Testis (tissue), 3 donors: ENCODE measurements around the gene CPA3. TPM values are rescaled to one million over a fixed set of nuclear protein-coding genes. Genes with fewer than 3 reads are reported as not detected.

Experiments
- DNase-seq: peaks from one replicate; pipeline ENCODE4 v3.0.0-alpha.2; 2019
- H3K27ac ChIP-seq, 2 donors: fragments of 200-600 bp; sonication (generic); one replicate each; pipeline ENCODE4 v1.5.1; 2019
- H3K27me3 ChIP-seq: fragments of 200-600 bp; sonication (generic); one replicate; pipeline ENCODE4 v1.5.1; 2019
- H3K36me3 ChIP-seq: fragments of 200-600 bp; sonication (generic); one replicate; pipeline ENCODE4 v1.5.1; 2017; ENCODE audit warnings: low read depth; ENCODE audit errors: missing control alignments
- H3K4me1 ChIP-seq: fragments of 200-600 bp; sonication (generic); one replicate; pipeline ENCODE4 v1.5.1; 2019
- H3K4me3 ChIP-seq, 2 donors: fragments of 200-600 bp; sonication (generic); one replicate each; pipeline ENCODE4 v1.5.1; 2017 to 2019
- H3K9me3 ChIP-seq: fragments of 200-600 bp; sonication (generic); one replicate; pipeline ENCODE4 v1.5.1; 2017
- POLR2A ChIP-seq: fragments of 450-650 bp; IDR thresholded peaks from one replicate; pipeline ENCODE4 v1.6.1; 2017; ENCODE audit warnings: antibody characterized with exemption, mild to moderate bottlenecking, moderate library complexity
- WGBS, 2 donors: methylation state at CpG; one replicate each; pipeline ENCODE4 v1.1.5; 2018; 5-methylcytosine and 5-hydroxymethylcytosine counted together
- intact Hi-C: fragments of 100-400 bp; cut with DNase I; formaldehyde crosslinking; loops from one replicate; pipeline ENCODE4 v1.15.1; 2023; ENCODE audit warnings: low total_unique reads
- polyA plus RNA-seq: library from polyadenylated mRNA; stranded (reverse); fragments of 350-450 nt; fragmentation: Illumina TruSeq; extraction: RNeasy Lipid Tissue Mini Kit (QIAGEN cat#74804); gene quantifications from one replicate; pipeline ENCODE4 v1.2.3, GENCODE V29; 2014; ENCODE audit warnings: low read depth, low replicate concordance; ENCODE audit not compliant: insufficient read depth
- total RNA-seq, 2 donors: library from RNA; depleted of rRNA; stranded (reverse); fragments of >200 nt; gene quantifications; one replicate each; pipeline ENCODE4 v1.2.3, GENCODE V29; 2016
- TF ChIP-seq, protein P1 (sequence below), 3 experiments: fragments of 450-650 bp in 2 of 3; fragments of 200-600 bp in 1 of 3; sonication (generic) in 1 of 3; IDR thresholded peaks; one replicate each; pipeline ENCODE4 v1.5.1; 2016 to 2019; ENCODE audit warnings: antibody characterized with exemption in 3 of 3, mild to moderate bottlenecking in 2 of 3, moderate library complexity in 1 of 3

CPA3 gene
- total and polyA plus RNA-seq, 3 donors from 2014 or later: 0.71 to 6.4 (median 4.6) TPM

GRCh38 chr3:148820361-148821245 lies 44.5 kb upstream of the CPA3 start:
- no peaks in the 10 kb centered on the region for H3K9me3 ChIP-seq
- no peaks in the 10 kb centered on the region for H3K36me3 ChIP-seq
- intact Hi-C loops: no loop called here
- WGBS, 2 donors: 83 to 85% methylated on average over 7 of the region's 7 CpGs
- TF ChIP-seq, protein P1, sequence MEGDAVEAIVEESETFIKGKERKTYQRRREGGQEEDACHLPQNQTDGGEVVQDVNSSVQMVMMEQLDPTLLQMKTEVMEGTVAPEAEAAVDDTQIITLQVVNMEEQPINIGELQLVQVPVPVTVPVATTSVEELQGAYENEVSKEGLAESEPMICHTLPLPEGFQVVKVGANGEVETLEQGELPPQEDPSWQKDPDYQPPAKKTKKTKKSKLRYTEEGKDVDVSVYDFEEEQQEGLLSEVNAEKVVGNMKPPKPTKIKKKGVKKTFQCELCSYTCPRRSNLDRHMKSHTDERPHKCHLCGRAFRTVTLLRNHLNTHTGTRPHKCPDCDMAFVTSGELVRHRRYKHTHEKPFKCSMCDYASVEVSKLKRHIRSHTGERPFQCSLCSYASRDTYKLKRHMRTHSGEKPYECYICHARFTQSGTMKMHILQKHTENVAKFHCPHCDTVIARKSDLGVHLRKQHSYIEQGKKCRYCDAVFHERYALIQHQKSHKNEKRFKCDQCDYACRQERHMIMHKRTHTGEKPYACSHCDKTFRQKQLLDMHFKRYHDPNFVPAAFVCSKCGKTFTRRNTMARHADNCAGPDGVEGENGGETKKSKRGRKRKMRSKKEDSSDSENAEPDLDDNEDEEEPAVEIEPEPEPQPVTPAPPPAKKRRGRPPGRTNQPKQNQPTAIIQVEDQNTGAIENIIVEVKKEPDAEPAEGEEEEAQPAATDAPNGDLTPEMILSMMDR (IDR thresholded peaks at IDR 0.05): no peak
- TF ChIP-seq POLR2A: no peak
- no peak overlapping the region for H3K27ac ChIP-seq
- H3K27me3 ChIP-seq: no peaks in the 10 kb centered on the region
- no peak for DNase-seq
- H3K4me3 ChIP-seq: no peak overlapping the region
- H3K4me1 ChIP-seq: no peaks in the 10 kb centered on the region

- no peak for TF ChIP-seq POLR2A
- TF ChIP-seq, protein P1 (IDR thresholded peaks at IDR 0.05): no peak
- 67 to 76% methylated on average over 1 of the region's 1 CpG for WGBS, 2 donors
Observed at GRCh38 chr3:148823026-148823425, 42.1 kb upstream of the CPA3 start.

DNA sequence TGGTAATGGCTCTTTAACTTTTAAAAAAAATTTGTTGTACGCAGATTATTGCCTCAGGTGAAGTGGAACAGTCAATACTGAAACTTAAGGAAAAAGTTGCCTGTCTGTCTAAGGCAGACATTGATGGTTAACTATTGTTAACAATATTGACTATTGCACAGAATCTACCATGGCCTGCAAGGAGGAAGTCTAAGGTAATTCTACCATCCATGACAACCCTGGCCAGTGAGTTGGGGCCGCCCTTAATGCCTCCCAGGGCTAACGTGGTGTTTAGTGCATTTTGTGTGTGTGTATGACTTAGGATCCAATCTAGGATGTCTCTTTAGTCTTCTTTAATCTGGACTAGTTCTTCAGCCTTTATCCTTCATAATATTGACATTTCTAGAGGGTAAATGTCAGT lies 39.6 kb upstream of the CPA3 start:
- 87 to 91% methylated on average over 3 of the region's 3 CpGs for WGBS, 2 donors
- Histone ChIP-seq H3K27ac (no peak overlapping the region), H3K4me3 (no peak overlapping the region), H3K27me3 (no peaks in the 10 kb centered on the region), H3K9me3 (no peaks in the 10 kb centered on the region), H3K36me3 (no peaks in the 10 kb centered on the region), H3K4me1 (no peaks in the 10 kb centered on the region)
- DNase-seq: no peak
- TF ChIP-seq POLR2A: no peak
- TF ChIP-seq, protein P1 (IDR thresholded peaks at IDR 0.05): no peak
- intact Hi-C loops: no loop called here

More at GRCh38 chr3:148823026-148823425, 42.1 kb upstream of the CPA3 start:
- H3K4me1 ChIP-seq: no peaks in the 10 kb centered on the region
- no peaks in the 10 kb centered on the region for H3K27me3 ChIP-seq
- H3K27ac ChIP-seq: no peak overlapping the region
- no peak for DNase-seq
- intact Hi-C loops: no loop called here
- H3K9me3 ChIP-seq: no peaks in the 10 kb centered on the region
- no peak overlapping the region for H3K4me3 ChIP-seq
- H3K36me3 ChIP-seq: no peaks in the 10 kb centered on the region

GRCh38 chr3:148827585-148827984 lies 37.5 kb upstream of the CPA3 start, which contains the start of gene CPB1:
Gene CPB1, plus strand, starts transcription at chr3:148827811. Its CDS starts 13 bp downstream, at chr3:148827824.
- no peak for DNase-seq
- Histone ChIP-seq H3K4me1 (peaks cover 3% of the 10 kb centered on the region), H3K27ac (no peak within 1 kb of the TSS), H3K36me3 (no peaks in the 10 kb centered on the region), H3K9me3 (no peaks in the 10 kb centered on the region), H3K4me3 (no peak within 1 kb of the TSS), H3K27me3 (no peaks in the 10 kb centered on the region)
- intact Hi-C loops: no loop called here
- TF ChIP-seq, protein P1 (IDR thresholded peaks at IDR 0.05): no peak
- TF ChIP-seq POLR2A: no peak
